HL-60/S4 (cell line): ENCODE results near the gene ARSG.
"Not testable (repeated sequence)": the region's sequence is repeated elsewhere in the genome, so short reads cannot be mapped to it uniquely, and the experiment has no call there.

Source experiments
- in situ Hi-C: fragments of 300-500 bp; cut with MboI; formaldehyde crosslinking; loops from 2 replicates; pipeline ENCODE4 v1.14.3; 2022; ENCODE audit warnings: low sequenced_read_pairs

ARSG gene

DNA sequence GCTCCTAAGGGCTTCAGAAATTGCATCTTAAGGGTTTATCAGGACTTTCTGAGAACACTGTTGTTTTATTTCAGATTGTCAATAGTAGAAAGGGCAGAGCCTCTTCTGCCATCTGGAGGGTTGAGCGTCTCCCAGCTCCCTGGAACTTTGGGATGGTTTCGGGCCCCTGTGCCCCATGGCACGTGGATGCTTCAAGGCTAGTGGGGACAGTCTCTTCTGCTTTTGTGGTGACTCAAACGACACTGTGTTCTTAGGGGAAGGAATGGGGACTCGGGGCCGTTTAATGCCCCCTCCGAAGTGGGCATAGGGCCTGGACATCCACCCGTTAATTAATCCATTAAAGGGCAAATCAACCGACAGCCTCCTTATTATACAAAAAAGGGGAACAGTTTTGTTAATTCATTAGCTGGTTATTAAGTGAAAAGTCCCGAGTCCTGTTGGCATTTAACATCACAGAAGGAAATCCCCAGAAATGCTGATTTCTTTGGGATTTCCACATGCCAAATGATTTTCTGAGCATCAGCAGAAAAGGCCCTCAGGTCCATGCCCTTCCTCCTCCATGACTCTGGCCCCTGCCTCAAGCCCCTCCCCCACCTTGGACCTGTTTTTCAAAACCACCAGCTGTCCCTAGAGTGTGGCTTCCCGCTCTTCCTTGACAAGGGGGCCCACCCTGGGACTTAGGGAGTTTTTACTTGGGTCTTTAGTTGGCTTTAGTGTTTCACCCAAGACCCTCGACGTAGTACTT lies 68.7 kb downstream of the ARSG start:
- in situ Hi-C loops, result no loop called here

DNA sequence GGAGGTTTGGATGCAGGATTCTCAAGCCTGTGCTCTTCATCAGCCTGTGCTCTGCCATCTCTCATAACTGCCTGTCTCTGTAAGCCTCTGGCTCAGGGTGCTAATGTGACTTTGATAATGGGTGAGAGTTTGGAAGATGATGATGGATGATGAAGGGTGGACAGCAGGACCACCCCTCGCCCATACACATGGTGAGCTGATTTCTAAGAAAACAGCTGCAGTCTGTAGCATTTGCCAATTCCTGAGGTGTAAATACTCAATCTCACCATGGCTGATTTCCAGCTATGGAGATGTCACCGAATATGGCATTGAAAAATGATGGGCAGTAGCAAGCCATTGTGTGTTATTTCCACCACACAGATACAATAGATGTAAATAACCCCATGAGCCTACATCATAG lies 74.2 kb downstream of the ARSG start:
- in situ Hi-C loops, result no loop called here

DNA sequence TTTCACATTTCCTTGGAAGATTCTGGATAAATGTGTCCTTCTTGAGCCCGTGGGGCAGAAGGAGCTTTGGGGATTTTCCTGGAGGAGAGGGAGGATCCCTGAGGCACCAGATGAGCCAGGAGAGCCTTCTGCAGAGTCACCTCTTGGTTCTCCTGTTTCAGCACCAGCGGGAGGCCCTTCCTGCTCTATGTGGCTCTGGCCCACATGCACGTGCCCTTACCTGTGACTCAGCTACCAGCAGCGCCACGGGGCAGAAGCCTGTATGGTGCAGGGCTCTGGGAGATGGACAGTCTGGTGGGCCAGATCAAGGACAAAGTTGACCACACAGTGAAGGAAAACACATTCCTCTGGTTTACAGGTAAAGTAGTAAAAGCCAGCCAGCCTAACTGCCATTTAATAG lies 77.1 kb downstream of the ARSG start:
- in situ Hi-C loops, result no loop called here

DNA sequence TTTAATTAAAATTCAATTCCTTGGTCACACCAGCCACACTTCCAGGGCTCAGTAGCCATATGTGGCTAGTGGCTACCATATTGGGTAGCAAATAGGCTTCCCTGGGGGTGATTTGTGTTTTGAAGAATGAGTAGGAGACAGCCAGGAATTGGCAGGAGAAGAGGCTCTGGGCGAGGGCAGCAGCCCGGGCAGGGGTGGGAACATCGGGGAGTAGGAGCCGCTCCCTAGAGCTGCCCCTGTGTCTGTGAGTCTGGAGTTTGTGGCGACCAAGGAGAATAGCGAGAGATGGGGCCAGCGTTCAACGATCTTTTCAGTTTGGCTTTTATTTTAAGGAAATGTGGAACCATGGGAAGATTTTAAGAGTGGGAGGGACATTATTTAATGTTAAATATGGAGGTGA lies 84.3 kb downstream of the ARSG start:
- in situ Hi-C loops, result no loop called here

DNA sequence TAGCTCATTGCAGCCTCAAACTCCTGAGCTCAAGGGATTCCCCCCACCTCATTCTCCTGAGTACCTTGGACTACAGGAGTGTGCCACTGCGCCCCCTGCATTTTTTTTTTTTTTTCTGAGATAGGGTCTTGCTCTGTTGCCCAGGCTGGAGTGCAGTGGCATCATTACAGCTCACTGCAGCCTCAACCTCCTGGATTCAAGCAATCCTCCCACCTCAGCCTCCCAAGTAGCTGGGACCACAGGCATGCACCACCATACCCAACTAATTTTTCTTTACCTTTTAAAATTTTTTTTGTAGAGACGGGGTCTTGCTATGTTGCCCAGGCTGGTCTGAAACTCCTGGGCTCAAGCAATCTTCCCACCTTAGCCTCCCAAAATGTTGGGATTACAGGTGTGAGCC lies 84.9 kb downstream of the ARSG start:
- in situ Hi-C loops, result not testable (repeated sequence)

DNA sequence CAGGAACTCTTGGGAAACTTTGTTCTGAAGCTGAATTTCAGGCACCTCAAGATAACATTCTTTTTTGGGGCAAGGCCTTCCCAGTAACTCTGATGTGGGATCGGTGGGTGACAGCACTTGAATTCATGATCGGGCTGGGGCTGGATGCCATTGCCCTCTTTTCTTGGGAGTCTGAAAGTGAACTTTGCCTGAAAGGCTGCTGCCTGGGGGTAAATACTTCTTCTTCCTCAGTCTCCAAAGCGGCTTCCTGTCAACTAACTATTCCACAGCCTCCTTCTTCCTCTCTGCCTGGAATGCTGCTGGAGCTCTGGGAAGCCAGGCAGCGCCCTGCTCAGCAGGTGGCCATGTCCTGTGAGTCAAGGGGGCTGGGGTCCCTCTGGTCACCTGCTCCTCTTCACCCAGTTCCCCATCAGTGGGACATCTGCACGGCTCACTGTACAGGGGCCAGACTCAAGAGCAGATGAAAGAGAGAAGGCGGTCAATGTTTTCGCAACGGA lies 86.5 kb downstream of the ARSG start:
- in situ Hi-C loops, result no loop called here

DNA sequence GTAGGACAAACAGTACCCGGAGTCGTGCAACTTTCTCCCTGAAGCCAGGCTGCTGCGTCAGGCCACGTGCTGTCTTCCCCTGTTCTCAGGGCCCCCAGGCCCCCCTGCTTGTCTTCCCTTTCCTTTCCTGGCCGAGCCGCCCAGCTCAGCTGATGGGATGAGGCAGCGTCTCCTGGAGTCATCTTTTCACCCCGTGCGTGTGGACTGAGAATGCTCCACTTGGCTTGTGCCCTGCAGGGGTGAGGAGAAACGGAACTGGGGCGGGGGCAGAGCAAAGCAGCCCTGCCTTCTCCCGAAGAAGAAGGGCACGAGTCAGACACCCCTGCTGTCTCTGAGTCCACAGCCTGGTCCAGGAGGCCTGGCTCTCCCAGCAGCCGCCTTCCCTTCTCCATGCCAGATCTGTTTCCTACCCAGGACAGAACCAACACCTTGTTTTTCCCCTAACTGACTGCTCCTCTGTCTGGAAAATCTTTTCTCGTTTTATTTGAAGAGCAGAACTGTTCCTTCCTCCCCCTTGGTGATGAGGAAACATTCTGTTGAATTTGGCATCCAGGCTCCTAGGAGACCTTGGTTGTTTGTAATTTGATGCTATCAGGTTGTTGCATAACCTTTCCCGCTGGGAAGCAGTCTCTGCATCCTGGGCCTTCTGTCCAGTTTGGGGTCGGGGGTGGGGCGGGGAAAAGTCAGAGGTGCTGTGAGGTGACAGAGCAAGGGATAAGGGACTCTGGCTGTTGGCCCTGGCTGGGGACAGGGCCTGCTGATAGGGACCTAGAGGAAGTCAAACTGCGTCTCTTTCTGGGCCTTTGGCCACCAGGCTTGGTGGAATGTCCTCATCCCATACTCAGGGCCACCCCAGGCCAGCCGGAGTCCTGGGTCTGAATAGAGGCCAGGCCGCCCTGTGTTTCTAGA lies 87.2 kb downstream of the ARSG start:
- in situ Hi-C loops, result no loop called here

DNA sequence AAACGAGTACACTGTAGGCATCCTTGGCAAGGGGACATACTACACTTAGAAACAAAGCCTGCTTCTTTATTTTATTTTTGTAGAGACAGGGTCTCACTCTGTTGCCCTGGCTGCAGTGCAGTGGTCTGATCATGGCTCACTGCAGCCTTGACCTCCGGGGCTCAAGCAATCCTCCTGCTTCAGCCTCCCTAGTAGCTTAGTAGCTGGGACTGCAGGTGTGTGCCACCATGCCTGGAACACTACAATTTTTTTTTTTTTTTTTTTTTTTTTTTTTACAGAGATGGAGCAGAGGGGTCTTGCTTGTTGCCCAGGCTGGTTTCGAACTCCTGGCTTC lies 87.8 kb downstream of the ARSG start:
- in situ Hi-C loops, result no loop called here

DNA sequence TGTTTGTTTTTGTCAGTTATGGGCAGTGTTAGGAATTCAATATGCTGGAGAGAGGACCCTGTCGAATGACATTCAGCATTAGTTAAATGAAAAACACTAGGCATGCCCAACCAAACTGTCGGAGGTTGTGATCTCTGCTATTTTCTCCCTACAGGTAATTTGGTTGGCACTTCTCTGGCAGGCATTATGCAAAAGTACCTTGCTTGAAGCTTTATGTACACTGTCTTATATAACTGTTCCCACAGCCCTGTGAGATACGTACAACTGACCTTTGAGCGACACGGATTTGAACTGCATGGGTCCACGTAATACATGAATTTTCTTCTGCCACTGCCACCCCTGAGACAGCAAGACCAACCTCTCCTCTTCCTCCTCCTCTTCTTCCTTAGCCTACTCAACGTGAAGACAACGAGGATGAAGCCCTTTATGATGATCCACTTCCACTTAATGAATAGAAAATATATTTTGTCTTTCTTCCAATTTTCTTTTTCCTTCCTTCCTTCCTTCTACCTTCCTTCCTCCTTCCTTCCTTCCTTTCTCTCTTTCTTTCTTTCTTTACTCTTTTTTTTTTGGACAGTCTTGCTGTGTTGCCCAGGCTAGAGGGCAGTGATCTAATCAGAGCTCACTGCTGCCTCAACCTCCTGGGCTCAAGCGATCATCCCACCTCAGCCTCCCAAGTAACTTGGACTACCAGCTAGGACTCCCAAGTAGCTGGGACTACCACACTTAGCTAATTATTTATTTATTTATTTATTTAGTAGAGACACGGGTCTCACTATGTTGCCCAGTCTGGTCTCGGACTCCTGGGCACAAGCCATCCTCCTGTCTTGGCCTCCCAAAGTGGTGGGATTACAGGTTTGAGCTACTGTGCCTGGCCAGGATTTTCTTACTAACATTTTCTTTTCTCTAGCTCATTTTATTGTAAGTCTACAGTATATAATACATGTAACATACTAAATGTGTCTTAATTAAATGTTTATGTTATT lies 88.7 kb downstream of the ARSG start:
- in situ Hi-C loops, result no loop called here

DNA sequence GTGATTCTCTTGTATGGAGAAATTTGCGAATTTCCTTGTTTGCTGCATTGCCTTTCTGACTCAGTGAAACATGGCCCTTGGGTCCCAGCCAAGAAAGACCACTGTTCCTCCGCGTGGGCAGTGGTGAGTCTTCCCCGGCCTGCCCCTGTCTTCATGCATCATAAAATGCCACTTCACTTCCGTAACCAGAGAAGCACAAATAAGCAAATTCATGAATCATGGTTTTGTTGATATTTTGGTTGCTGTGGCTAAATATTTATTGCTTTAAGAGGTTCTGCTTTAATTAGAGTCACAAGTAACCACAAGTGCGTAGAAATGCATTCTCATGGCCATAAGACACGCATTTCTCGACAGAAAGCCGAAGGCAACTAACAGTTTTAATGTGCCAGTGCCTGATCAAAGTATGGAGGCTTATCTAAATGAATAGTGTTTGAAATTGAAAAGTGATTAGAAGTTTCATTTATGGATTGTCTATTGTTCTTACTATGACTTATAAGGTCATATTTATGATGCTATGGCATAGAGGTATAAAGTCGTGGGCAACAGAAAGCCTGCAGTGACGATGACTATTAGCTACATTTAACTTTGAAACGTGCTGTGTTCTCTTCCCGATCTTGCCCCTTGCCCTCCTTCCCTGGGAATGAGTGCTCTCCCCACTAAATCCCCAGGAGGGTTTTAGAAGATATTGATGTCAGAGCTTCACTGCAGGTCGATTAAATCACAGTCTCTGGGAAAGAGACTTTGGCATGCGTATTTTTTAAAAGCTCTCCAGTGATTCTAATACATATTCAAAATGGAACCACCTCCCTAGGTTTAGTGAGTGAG lies 90.0 kb downstream of the ARSG start:
- in situ Hi-C loops, result no loop called here

DNA sequence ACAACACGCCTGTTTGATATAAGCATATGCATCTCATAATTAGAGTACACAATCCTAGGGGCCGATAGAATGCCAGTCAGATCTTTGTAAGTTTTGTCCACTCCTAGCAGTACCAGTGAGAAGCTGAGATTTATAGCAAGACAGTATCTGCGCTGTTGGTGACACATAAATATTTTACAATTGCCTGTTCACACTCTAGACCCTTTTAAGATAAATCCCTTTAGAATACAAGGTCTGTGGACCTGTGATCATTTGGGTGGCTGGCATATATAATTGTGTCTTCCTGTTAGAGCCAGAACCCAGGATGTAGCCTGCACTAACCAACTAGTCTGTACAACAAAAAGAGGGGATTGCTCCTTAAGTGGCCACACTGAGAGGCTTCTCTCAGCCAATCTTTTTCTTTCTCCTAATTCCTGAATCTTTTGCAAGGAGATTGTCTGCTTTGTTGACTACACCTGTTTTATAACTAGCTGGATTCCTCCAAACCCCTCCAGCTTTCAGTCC lies 91.3 kb downstream of the ARSG start:
- in situ Hi-C loops, result no loop called here

DNA sequence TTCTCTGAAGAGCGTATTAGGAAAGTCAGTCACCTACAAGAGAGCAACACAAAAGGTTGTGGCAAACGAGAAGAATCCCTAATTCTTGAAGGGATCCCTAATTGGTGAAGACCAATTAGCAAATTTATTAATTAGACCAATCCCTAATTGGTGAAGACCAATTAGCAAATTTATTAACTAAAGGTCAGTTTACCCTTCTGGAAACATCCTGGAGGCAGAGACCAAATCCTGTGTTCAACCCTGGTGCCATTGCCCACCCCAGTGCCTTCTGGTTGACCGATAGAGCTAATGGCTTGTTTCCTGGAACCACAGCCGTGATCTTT lies 91.8 kb downstream of the ARSG start:
- in situ Hi-C loops, result no loop called here

DNA sequence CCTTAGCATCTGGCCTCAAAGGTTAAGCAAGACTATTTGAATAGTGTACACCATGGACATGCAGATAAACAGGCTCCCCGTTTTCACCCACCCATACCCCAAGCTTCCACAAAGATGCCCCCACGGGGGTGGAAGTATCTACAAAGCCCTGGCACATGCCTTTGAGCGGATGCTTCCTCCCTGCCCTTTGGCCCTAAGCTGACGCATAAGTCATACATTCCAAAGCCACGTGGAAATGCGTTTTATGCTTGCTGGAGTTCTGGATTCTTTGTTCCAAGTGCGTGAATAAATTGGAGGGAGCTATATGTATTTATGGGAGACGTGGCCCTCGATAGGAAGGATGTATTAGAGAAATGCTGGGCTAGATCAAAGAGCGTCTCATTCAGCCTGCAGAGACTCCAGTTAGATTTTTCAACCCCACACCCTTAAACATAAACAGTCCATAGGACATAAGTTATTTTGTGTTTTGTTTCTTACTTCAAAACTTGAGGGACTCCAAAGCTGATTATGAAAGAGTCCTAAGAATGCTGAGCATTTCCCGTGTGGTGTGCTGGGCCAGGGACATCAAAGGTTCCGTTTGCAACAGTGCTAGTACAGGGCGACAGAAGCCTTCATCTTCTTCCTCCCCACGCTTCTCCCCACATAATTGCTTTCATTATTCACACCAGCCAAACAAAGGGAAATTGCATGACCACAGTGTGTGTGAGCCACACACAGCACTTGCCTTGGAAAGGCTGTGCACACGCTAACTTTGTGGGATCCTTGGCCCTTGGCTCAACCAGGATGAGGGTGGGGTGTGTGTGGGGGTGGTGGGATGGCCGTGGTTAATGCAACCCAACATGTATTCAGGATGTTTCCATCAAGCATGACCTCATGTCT lies 92.4 kb downstream of the ARSG start:
- in situ Hi-C loops, result no loop called here

DNA sequence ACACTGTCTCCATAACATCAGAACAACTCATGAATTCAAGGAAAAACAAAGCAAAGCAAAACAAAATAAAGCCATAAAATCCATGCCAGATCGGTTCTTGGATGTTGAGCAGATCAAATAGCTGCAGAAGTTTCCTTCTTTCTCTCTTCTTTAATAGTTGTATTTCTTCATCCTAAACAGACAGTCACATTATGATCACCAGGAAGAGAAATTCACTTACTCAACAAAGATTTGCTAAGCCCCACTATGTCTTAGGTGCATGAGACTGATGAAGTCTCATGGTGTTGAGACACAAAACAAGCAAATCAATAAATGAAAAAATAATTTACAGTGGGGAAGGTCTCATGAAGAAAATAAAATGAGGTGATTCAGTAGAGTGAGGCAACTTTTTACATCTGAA lies 93.2 kb downstream of the ARSG start:
- in situ Hi-C loops, result no loop called here

DNA sequence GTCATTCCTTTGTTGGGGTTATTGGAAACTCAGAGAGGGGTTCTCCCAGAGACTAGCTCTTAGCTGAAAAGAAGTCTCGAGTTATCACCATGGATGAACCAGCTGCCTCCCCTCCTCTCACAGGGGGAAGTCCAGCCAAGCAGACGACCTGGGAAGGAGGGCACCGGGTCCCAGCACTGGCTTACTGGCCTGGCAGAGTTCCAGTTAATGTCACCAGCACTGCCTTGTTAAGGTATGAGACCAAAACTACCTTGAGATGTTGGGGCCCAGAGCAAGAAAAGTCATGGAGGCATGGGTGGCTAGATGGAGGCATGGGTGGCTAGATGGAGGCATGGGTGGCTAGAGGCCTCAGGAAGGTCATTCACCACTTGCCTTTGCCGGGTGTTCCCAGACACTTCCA lies 93.6 kb downstream of the ARSG start:
- in situ Hi-C loops, result no loop called here

DNA sequence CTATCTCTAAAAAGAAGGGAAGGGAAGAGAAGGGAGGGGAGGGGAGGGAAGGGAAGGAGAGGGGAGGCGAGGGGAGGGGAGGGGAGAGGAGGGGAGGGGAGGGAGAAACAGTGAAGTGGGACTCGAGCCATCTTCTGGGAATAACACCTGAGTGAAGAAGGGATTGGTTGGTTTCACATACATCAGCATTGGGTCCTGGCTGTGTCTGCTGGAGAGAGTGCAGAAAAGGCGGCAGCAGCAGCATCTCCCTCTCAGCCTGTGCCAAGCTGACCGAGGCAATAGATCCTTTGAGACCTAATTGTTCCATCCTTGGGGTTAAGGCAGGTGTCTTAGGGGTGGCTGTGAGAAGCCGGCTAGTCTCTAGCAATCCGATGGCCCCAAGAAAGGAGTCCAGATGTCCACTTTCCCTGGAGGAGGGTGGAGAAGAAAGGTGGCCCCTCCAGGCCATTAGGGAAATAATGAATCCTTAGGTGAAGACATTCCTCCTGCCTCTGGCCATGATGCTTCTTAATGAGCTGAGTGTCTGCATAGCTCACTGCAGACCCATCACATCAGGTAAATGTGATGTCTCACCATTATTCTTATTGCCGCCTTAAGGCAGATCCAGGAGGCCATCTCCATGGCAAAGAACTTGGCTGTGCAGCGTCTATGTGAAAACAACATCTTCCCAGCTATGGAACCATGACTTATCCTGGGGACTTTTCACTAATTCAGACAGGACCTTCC lies 94.4 kb downstream of the ARSG start:
- in situ Hi-C loops, result no loop called here

DNA sequence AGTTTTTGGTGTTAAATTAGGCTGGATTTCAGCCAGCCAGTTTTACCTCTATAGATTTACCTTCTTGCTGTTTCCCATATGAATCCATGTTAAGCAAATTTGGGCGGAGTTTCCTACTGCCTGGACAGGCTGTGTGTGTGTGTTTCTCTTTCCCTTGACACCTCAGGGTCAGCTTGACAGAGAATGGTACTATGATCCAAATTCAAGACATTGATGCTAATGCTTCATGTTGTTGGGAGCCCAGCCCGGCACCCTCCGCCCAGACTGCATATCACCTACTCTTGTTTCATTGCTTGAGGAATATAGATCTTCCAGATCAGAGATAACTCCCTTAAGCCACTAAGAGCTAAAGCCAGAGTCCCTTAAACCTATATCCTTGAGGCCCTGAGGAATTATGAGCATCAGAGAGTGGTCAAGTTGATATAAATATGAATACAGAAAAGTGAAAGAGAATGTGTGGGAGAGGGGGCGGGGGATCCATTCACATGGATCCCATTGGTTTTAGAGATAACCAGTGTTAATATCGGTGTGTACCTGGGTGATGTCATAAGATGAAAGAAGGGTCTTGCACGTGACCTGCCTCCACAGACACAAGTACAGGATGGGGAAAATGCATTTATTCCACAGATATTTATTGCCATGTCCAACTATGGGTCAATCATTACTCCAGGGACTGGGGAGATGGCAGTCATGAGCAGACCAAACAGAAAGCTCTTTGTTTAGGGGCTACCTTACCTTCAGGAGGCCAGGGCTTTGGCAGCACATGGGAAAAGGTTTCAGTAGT lies 96.3 kb downstream of the ARSG start:
- in situ Hi-C loops, result no loop called here

DNA sequence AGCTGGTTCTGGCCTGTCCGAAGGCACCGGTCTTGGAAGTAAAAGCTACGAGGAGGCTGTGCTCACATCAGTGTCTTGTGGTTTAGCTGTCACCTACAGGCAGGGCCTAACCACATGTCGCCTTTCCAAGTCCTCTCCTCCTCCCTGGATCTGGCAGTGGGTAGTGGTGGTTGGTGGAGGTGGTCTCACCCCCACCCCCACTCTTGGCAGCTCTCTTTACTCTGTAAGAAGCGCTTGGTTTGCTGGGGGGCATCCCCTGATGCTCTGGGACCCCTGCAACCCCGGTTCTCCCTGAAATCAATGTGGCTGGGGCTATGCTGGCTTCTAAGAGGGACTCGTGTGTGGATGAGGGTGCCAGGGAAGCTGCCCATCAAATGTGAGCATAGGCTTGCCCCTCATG lies 97.7 kb downstream of the ARSG start:
- in situ Hi-C loops, result no loop called here
